Kidney tubule cell (primary cell): ENCODE data around the gene SAMD15.
"Not testable (repeated sequence)": the region's sequence is repeated elsewhere in the genome, so short reads cannot be mapped to it uniquely, and the experiment has no call there.

Source experiments
- DNase-seq: peaks from one replicate; pipeline ENCODE4 v3.0.0-alpha.2; 2018; ENCODE audit warnings: low spot score

Gene SAMD15

DNA sequence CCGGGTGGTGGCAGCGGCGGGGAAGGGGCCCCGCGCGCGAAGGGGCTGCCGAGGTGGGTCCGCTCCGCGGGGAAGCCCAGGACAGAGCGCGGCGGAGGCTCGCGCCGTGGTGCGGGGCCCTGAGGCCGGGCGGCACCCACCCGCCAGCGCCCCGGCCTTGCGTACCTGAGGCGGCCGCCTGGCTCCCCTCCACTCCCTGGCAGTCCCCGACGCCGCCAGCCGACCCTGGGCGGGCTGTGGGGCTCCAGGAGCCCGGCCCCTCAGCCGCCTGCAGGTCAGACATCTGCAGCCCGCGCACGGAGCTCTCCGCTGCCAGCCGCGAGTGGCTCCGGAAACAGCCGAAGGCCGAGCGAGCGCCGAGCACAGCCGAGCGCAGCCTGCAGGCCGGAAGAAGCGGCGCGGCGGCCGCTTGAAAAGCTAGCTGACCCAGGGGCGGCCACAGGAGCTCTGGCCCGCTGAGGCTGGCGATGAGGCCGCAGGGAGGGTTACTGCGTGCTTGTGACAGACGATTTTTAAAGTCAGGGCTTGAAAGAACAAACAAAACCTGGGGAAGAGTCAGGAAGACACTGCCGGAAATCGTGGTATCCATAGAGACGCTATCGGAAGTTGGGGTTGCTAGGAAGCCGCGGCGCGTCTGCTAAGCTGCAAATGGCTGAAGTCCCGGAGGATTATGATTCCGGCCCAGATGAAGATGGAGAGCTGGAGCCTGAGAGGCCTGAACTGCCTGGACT is at the start of gene SAMD15, which contains the start of gene TMED8:
SAMD15 (plus strand) TSS at position 609 of the 731 bp plus-strand sequence; CDS start at position 649, 40 bp downstream.
TMED8 (minus strand) TSS at position 324 of the 731 bp plus-strand sequence; CDS start at position 283, 41 bp downstream.
- DNase-seq: peak; percentile 89

DNA sequence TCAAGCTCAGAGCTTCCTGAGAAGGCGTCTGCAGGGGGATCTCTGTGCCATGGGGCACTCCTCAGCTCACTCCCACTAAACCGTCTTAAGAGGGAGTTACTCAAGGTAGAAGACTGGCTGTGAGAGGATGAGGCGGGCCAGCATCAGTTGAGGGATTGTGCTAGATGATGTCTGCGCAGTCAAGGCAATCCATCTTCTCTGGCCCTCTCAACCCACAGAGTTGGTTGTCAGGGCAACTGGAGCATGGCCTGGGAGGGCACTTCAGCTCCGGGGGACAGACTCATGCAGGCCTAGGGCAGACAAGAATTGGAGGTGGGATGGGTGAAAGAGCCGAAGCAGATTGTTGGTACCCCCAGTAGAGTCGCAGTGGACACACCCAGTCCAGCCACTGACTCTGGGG is 47.3 kb upstream of the SAMD15 start:
- DNase-seq: no peak

DNA sequence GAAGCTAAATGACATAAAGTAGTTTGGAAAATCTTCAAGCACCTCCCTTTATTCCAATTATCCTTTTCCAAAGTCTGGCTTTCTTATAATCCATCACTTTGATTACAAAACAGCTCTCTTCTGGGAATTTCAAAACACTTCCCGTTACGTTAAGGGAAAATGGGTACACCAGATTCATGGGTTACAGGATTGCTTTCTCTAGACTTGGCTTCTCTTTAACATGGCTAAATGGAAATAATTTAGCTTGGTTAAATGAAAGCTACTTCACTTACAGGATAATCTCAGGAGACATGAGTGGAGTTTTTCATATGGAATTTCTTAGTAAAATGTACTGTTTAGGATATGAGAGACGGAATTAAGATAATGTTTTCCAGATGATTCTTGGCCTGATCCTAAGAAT is 41.6 kb upstream of the SAMD15 start:
- DNase-seq: no peak

DNA sequence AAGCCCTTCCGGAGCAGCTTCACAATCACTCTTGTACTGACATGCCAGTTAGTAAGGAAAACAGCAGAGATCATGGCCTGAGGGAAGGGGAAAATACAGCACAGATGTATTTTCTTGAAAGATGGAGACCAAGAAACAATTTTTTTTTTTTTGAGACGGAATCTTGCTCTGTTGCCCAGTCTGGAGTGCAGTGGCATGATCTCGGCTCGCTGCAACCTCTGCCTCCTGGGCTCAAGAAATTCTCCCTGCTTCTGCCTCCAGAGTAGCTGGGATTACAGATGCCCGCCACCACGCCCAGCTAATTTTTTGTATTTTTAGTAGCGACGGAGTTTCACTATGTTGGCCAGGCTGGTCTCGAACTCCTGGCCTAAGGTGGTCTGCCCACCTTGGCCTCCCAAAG is 39.9 kb upstream of the SAMD15 start:
- not testable (repeated sequence) for DNase-seq

DNA sequence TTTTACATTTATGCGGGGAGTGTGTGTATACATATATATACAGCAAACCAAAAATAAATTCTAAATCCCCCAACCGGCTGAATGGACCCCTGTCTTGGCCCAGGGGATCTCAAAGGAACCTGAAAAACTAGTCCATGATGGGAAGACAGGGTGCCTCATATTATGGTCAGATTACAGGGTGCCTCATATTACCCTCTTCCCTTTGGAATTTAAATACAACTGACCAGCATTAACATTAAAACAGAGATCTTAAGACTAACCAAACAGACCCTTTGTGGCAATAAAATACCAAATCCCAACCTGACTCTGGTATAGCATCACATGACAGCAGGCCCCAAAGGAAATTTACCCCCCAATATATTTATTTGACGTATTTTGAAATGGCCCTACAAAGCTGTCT is 39.3 kb upstream of the SAMD15 start:
- no peak for DNase-seq

DNA sequence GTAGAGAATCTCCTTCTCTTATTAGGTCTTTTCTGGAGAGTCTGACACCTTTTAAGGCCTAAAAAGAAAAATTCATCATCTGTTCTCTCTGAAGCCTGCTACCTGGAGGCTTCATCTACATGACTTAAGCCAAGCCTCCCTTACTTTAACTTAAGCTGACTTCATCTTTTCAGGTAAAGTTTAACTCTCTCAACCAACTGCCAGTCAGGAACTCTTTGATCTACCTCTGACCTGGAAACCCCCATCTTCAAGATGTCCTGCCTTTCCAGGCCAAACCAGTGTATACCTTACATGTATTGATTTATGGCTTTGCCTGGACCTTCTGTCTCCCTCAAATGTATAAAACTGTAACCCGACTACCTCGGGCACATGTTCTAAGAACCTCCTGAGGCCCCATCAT is 38.9 kb upstream of the SAMD15 start:
- DNase-seq: peak; percentile 65

DNA sequence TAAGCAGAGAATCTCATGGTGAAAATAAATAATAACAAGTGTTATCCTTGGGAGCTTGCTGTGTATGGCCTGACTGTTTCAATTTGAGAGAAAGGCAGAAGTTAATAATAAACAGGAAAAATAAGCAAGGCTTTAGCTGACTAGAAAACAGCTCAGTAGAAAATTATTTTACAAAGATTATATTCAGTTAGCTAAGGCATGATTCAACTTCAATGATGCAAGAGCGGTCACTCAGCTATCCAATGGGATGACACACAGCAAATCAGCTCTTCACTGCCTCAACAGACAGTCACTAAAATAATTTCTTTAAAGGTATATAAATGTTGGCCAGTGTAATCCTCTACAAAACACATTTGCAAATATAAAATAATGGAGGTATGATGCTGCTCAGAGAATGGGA is 37.8 kb upstream of the SAMD15 start:
- DNase-seq: peak; percentile 85

DNA sequence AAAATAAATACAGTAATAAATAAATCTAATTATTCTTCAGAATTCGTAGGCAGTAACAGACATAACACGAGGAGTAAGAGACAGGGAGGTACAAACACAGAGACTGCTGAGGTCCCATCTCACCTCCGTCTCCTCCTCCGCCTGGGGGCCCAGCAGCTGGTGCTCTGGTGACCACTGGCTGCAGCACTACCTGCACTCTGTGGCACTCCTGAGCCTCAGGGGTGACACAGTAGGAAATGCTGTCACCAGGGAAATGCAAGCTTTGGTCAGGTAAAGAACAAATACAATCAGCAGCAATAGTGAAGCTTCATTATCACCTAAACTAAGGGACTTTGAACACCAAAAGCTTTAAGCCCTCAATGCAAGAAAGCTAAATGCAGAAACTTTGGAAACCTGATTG is 36.8 kb upstream of the SAMD15 start:
- DNase-seq: no peak

DNA sequence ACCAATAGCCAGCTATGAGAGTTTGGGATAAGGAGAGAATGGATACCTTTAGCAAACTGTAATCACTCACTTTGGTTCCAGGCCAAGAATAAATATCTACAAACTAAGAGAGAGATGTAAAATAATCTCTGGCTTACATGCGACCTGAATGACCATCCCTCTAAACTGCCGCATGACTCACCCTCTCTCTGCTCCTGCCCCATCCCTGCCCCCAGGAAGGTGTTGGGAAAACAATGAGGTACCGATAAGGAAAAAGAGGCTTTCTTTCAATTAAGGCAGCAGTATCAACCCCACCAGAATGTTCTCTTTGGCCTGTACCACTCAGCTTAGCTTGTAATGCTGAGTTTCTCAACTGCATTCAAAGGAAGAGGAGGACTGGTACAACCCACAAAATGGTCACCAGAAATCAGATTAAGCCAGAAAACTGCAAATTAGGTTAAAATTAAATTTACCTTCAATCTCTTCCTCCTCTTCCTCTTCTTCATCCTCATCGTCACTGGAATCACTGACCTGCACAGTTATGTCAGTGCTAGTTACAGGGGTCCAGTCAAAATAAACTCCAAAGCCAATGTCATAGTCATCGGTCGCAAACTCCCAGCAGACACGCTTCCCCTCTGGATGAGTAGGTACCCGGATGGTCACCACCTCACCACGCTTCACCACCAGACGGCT is 34.3 kb upstream of the SAMD15 start:
- no peak for DNase-seq

DNA sequence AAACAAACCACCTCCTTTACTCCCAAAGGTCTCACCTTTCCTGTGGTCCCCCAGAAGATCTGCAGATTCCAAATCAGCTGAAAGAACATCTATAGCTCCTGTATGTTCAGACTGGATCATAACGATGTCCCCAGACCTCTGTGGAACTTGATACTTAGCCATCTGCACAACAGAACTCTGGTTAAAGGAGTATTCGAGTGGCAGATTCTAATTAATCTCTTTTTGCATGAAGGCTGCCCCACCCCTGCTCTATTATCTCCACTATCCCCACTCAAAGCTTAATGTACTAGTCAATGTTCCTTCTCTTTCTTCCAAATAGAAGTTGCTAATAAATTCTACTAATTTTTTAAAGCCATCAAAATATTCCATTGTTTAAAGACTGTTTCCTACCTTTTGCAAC is 33.5 kb upstream of the SAMD15 start:
- DNase-seq: no peak

DNA sequence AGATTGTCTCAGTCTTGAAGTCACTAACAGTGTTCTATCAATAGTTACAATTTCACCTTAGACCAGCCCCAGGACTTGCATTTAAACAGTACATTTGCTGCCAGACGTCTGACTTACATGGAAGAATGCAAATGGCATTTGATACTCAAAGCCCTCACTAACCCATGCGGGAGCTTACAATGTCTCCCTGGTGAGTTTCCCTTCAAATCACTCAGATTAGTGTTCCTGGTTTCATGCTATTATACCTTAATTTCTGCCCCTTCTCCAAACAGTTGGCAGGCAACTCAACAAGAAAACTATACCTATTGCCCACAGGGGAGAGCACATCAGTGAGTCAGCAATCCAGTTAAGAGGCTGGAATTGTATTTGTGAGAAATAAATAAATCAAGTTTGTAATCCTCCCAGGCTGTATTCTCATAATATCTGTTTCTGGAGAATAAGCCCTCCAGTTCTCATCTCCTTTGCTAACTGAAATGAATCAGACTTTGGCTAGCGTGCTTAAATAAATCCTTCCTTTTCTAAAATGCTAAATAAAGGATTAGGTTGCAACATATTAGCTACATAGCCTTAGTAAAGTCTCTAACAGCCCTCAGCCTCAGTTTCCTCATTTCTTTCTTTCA is 32.7 kb upstream of the SAMD15 start:
- DNase-seq: no peak

DNA sequence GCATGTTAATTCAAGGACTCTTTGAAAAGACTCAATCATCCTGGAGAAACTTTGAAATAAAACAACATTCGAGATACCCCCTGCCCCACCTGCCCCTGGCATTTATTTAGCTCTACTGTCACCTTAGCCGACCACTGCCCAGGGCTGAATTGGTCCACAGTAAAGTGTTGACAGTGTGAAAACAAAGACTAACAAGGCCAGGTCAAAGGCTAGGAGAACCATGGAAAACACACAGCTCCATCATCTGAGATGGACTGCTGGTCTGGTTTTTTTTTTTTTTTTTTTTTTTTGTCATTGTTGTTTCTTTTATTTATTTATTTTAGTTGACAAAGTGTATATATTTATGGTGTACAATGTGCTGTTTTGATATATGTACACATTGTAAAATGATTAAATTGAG is 30.7 kb upstream of the SAMD15 start:
- DNase-seq: no peak

DNA sequence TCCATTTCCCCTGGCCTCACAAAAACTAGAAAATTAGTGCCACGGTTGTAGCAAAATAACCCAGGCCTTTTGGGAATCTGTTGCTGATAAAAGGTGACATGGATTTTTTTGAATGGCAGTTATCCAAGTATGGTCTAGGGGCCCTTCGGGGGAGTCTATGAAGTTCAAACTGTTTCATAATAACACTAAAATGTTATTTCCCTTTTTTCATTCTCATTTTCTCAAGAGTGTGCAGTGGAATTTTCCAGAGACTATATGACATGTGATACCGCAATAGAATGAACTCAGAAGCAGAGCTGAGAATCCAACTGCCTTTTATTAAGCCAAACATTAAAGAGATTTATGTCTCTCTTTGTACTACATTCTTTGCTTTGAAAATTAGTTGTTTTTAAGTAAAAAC is 29.4 kb upstream of the SAMD15 start:
- DNase-seq: no peak

DNA sequence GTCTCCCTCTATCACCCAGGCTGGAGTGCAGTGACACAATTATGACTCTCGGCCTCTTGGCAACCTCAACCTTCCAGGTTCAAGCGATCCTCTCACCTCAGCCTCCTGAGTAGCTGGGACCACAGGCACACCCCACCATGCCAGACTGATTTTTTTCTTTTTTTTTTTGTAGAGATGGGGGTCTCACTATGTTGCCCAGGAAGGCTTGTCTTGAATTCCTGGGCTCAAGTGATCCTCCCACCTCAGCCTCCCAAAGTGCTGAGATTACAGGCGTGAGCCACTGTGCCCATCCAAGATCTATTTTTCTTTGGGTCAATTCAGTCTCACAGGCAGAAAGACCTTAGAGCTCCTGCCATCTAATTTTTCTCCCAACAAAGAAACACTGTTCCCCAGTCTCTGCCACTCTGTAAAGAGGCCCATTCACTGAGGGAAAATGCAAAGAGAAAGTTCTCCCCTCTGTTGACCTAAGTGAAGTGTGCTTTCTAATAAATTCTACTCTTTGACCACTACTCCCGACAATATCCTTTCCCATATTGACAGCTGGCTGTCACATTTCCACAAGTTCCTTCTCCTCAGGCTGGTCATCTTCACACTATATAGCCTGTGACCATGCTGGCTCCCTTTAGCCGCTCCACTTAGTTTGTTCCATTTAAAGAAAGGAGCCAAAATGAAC is 23.6 kb upstream of the SAMD15 start:
- no peak for DNase-seq

DNA sequence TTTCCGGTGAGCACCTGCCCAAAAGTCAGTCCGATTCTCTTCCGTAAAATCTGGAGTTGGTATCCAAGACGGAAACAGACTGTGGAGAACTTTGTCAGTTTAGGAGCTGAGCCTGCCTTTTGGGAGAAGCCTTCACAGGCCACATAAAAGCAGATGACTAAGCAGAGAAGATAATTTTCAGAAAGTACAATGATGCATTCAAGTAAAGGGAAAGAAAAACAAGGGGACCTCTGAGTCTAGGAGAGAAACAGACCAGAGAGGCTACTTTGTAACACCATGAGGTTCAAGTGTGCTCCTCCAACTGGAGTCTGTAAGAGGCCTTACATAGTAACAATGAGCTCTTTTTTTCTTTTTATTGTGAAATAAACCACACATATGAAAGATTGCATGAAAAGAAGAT is 21.4 kb upstream of the SAMD15 start:
- DNase-seq: no peak

DNA sequence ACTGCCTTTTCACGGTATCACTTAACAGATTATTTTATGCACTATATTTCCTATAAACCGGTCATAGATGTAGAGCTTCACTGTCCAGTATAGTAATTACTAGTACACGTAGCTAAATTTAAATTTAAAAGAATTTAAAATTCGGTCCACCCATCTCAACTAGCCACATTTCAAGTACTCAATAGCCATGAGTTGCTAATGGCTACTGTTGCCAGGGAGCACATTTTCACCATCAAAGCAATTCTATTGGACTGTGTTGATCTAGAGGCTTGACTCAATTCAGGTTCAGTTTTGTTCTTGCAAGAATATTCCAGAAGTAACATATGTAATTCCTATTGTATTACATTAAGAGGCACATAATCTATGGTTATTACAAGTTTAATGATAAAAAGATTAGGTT is 20.3 kb upstream of the SAMD15 start:
- no peak for DNase-seq

DNA sequence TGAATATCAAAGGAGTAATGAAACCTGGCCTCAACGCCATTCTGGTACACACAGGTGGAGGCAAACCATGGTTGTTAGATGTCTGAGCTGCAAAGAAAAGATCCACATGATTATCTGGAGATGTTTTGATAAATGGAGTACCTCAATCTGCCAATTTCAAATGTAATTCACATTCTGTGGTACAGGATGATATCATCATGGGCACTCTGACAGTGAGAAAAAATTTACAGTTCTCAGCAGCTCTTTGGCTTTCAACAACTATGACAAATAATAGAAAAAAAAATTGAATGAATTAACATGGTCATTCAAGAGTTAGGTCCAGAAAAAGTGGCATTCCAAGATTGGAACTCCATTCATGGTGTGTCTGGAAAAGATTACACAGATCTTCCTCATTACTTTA is 17.6 kb upstream of the SAMD15 start:
- no peak for DNase-seq

DNA sequence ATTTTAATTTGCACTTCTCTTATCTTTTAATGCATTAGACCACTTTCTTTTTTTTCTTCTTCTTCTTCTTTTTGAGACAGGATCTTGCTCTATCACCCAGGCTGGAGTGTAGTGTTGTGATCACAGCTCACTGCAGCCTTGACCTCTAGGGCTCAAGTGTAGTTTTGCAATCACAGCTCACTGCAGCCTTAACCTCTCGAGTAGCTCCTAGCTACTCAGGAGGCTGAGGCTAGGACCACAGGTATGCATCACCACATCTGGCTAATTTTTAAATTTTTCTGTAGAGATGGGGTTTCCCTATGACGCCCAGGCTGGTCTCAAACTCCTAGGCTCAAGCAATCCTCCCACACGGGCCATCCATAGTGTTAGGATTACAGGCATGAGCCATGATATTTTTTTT is 13.0 kb upstream of the SAMD15 start:
- peak; percentile 36 for DNase-seq

DNA sequence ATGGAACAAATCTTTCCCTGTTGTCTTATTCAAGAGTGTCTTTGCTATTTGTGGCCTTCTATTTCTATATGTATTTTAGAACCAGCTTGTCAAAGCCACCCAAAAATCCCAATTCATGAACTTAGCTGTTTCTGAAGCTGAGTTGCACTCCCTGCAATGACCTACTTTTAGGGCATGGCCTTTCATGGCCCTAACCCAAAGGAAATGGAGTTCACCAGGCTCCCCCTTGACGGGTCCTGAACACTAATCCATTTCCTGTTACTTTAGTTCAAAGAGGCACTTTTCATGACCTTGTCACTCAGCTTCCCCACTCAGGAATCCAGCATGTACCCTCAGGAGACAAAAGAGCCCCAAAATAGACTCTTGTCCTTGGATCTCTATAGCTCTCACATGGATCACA is 7.9 kb upstream of the SAMD15 start:
- no peak for DNase-seq

DNA sequence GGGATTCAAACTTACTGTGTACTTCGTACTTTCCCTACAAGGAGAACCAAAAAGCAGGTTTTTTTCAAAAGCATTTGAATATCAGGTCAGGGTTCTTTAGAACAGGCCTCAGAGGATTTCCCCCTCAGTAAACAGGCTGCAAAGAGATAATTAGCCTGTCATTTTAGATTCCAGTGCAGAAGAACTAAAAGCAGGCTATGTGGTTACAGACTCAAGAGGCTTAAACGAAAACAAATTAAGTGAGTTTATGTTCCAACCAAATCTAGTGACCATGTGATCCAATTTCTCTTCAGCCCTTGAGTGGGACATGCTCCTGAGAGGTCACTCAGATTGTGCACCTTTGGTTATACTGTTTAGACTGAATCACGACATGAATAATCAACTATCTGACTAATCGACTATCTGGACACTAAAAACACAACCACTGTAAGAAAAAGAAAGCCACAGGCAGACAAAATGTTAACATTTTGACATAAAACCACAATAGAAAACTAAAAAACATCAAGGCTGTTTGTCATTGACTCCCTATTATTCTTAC is 4.8 kb upstream of the SAMD15 start:
- DNase-seq: peak; percentile 58

DNA sequence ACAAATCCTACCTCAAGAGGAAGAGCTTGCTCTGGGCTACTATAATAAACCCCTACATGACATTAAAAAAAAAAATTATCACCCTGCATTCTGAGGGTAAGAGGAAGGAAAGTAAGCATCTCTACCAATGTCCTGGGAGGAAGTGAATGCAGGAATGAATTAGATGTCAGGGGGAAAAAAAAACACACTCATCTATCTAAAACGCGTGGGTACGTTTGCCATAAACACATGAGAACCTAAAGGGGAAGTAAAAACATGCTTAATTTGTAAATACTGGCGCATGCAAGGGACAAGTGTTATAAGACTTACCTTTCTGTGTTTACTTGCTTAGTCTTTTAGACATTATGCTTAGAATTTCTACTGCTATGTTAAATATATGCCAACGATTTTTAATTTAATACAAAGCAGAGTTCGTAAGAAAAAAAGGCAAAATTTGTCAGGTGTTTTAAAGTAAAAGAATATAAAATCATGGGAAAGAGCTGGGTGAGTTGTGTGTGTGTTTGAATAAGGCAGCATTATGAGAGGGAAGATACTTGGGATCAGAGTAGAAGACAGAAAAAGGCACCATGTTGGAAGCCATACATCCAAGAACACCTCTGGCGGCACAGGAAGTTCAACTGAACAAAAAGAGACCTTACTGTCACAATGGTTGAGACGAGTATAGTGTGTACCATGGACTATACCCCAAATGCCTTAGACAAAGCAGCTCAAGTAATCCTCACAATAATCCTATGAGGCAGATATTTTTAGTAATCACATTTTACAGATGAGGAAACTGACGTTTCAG is 1.8 kb upstream of the SAMD15 start:
- no peak for DNase-seq
